Activated naive CD8-positive, alpha-beta T cell treated with anti-CD3 and anti-CD28 coated beads for 36 hours (primary cell): ENCODE results near the gene TRMT11. TPM values are rescaled to one million over a fixed set of nuclear protein-coding genes. Genes with fewer than 3 reads are reported as not detected.
"Not testable (repeated sequence)": the region's sequence is repeated elsewhere in the genome, so short reads cannot be mapped to it uniquely, and the experiment has no call there.

Experiments
- DNase-seq: peaks from one replicate; pipeline ENCODE4 v3.0.0; 2021
- H3K27ac Mint-ChIP-seq: one replicate; pipeline ENCODE4 v1.8.0; 2022; ENCODE audit warnings: mild to moderate bottlenecking, moderate library complexity, mixed read lengths
- H3K27me3 Mint-ChIP-seq: one replicate; pipeline ENCODE4 v1.8.0; 2022; ENCODE audit warnings: mild to moderate bottlenecking, mixed read lengths
- H3K36me3 Mint-ChIP-seq: one replicate; pipeline ENCODE4 v1.8.0; 2021; ENCODE audit warnings: mild to moderate bottlenecking, mixed read lengths
- H3K4me1 Mint-ChIP-seq: one replicate; pipeline ENCODE4 v1.8.0; 2021; ENCODE audit warnings: mixed read lengths
- H3K4me3 Mint-ChIP-seq: one replicate; pipeline ENCODE4 v1.8.0; 2022; ENCODE audit warnings: mild to moderate bottlenecking, moderate library complexity, mixed read lengths
- H3K9me3 Mint-ChIP-seq: one replicate; pipeline ENCODE4 v1.8.0; 2022; ENCODE audit warnings: mixed read lengths
- total RNA-seq, 2 experiments: library from RNA; stranded (reverse); gene quantifications; one replicate each; pipeline ENCODE4 v1.2.3, GENCODE V29; 2021

TRMT11 gene
- total RNA-seq, 2 experiments from 2014 or later: 40.1 to 42.5 TPM

DNA sequence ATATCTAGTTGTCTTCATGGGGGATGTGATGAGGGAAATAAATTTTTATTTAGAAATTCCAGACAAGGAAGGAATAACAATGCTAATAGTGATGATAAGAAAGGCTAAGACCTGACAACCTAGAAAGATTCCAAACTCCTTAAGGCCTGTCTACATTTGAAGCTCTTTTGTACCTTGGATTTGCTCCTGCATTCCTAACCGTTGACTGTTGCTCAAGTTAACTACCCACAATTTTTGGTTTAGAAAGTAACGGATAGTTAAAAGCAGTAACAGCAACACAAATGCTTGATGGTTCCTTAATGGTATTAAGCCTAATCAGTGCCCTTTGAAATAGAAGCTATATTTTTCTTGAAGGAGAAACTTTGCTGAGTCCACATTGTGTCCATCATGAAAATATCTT is 52.9 kb downstream of the TRMT11 start:
- H3K9me3 Mint-ChIP-seq: peaks cover 4% of the 10 kb centered on the region
- H3K36me3 Mint-ChIP-seq: peaks cover 46% of the 10 kb centered on the region
- no peaks in the 10 kb centered on the region for H3K27me3 Mint-ChIP-seq
- no peak overlapping the region for H3K27ac Mint-ChIP-seq
- no peak for DNase-seq
- no peaks in the 10 kb centered on the region for H3K4me1 Mint-ChIP-seq
- no peak overlapping the region for H3K4me3 Mint-ChIP-seq

DNA sequence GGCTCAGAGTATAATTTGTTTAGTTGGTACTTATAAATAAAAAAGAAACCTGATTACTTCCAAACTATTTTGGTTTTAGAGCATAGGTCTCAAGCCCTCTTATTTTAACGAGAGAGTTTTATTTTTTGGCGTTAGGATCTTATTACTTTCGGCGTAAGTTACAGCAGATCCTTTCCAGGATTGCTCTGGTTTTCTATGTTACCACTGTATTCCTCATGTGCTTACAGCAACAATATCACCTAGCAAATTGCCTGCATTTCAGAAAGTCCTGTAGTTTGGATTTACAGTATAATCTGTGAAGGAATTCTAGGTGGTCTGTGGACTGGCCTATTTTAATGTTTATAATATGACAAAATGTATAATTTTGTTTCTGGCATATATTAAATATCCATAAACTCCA is 54.1 kb downstream of the TRMT11 start:
- Mint-ChIP-seq H3K36me3 (peaks cover 49% of the 10 kb centered on the region), H3K27ac (no peak overlapping the region), H3K27me3 (no peaks in the 10 kb centered on the region), H3K4me3 (no peak overlapping the region), H3K4me1 (no peaks in the 10 kb centered on the region), H3K9me3 (peaks cover 4% of the 10 kb centered on the region)
- DNase-seq: no peak

DNA sequence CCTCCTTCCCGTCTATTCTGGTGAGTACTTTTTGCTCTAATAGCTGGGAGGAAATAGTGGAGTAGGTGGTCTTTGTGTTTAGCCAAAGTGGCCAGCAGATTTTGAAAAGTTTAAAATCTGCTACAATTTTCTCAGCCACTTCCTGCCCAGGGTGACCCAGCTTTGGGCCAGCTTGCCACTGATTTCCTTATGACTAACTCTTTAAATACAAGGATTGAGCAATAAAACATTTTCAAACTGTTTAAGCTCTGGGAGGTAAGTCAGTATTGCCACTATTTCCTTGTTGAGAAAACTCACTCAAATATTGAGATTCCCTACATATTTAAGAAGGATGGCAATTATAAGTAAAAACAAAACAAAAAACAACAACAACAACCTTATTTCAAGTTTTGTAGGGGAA is 54.5 kb downstream of the TRMT11 start:
- DNase-seq: no peak
- no peak overlapping the region for H3K27ac Mint-ChIP-seq
- H3K9me3 Mint-ChIP-seq: peaks cover 4% of the 10 kb centered on the region
- H3K4me3 Mint-ChIP-seq: no peak overlapping the region
- H3K4me1 Mint-ChIP-seq: no peaks in the 10 kb centered on the region
- H3K27me3 Mint-ChIP-seq: no peaks in the 10 kb centered on the region
- peaks cover 48% of the 10 kb centered on the region for H3K36me3 Mint-ChIP-seq

GRCh38 chr6:126041516-126041915 is 55.2 kb downstream of the TRMT11 start:
- DNase-seq: no peak
- Mint-ChIP-seq H3K27ac (no peak overlapping the region), H3K4me1 (no peaks in the 10 kb centered on the region), H3K4me3 (no peak overlapping the region), H3K9me3 (peaks cover 4% of the 10 kb centered on the region), H3K27me3 (no peaks in the 10 kb centered on the region), H3K36me3 (peaks cover 41% of the 10 kb centered on the region)

- no peak for DNase-seq
- Mint-ChIP-seq H3K36me3 (peaks cover 43% of the 10 kb centered on the region), H3K4me3 (no peak overlapping the region), H3K27ac (no peak overlapping the region), H3K4me1 (no peaks in the 10 kb centered on the region), H3K9me3 (peaks cover 4% of the 10 kb centered on the region), H3K27me3 (no peaks in the 10 kb centered on the region)
These were observed 55.7 kb downstream of the TRMT11 start for GRCh38 chr6:126042001-126042419.

DNA sequence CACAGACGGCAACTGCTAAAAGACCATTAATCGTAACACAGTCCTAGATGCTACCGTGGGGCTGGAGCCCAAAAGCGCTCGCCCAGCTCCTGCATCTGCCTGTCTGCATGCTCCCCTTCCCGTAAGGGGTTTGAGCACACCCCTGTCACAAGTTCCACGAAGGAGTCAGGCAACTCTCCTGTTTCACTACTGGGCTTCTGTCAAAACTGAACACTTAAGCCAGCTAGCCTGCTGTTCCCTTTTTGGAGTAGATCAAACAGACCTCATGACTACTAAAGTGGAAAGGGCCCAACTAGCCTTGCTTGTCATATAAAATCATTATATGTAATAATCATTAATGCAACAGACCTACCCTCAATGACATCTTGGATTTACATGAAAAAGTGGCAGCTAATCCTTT is 61.3 kb downstream of the TRMT11 start:
- Mint-ChIP-seq H3K4me1 (no peaks in the 10 kb centered on the region), H3K9me3 (no peaks in the 10 kb centered on the region), H3K4me3 (no peak overlapping the region), H3K36me3 (peaks cover 41% of the 10 kb centered on the region), H3K27me3 (no peaks in the 10 kb centered on the region), H3K27ac (no peak overlapping the region)
- no peak for DNase-seq

GRCh38 chr6:126048635-126049034 is 62.3 kb downstream of the TRMT11 start:
- H3K27ac Mint-ChIP-seq: no peak overlapping the region
- no peak for DNase-seq
- no peaks in the 10 kb centered on the region for H3K4me1 Mint-ChIP-seq
- no peaks in the 10 kb centered on the region for H3K27me3 Mint-ChIP-seq
- H3K9me3 Mint-ChIP-seq: no peaks in the 10 kb centered on the region
- no peak overlapping the region for H3K4me3 Mint-ChIP-seq
- peaks cover 47% of the 10 kb centered on the region for H3K36me3 Mint-ChIP-seq

- Mint-ChIP-seq H3K36me3 (peaks cover 42% of the 10 kb centered on the region), H3K4me1 (no peaks in the 10 kb centered on the region), H3K27me3 (no peaks in the 10 kb centered on the region), H3K4me3 (no peak overlapping the region), H3K9me3 (no peaks in the 10 kb centered on the region), H3K27ac (no peak overlapping the region)
- DNase-seq: no peak
These were observed 64.5 kb downstream of the TRMT11 start for GRCh38 chr6:126050795-126051194.

- DNase-seq: no peak
- Mint-ChIP-seq H3K27ac (no peak overlapping the region), H3K9me3 (no peaks in the 10 kb centered on the region), H3K4me3 (no peak overlapping the region), H3K27me3 (no peaks in the 10 kb centered on the region), H3K36me3 (peaks cover 42% of the 10 kb centered on the region), H3K4me1 (no peaks in the 10 kb centered on the region)
These were observed 65.5 kb downstream of the TRMT11 start for GRCh38 chr6:126051791-126052190.

- Mint-ChIP-seq H3K27ac (no peak overlapping the region), H3K36me3 (peaks cover 39% of the 10 kb centered on the region), H3K4me3 (no peak overlapping the region), H3K4me1 (no peaks in the 10 kb centered on the region), H3K27me3 (no peaks in the 10 kb centered on the region), H3K9me3 (no peaks in the 10 kb centered on the region)
- no peak for DNase-seq
These were observed 66.1 kb downstream of the TRMT11 start for GRCh38 chr6:126052485-126052884.

DNA sequence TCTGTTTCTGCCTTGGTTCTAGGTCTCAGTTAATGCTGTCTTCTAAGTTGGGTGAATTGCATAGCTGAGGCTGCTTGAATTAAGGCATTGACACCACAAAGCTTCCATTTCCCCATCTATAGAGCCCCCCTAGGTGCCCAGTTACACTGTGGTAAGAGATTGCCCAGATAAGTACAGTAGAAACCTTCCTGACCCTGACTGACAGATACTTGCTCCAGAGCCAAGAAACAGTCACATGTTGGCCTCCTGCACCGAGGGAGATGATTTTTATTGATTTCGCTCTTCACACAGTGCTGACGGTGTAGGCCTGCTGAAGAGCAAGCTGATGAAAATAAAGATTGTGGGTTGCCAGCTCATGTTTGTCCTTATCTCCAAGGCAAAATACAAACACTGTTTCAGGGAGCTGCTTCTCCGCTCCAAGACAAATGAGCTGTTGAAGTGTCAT is 67.9 kb downstream of the TRMT11 start:
- no peak for DNase-seq
- Mint-ChIP-seq H3K4me1 (no peaks in the 10 kb centered on the region), H3K27me3 (no peaks in the 10 kb centered on the region), H3K36me3 (peaks cover 36% of the 10 kb centered on the region), H3K4me3 (no peak overlapping the region), H3K27ac (no peak overlapping the region), H3K9me3 (no peaks in the 10 kb centered on the region)

GRCh38 chr6:126054802-126055201 is 68.5 kb downstream of the TRMT11 start:
- H3K27ac Mint-ChIP-seq: no peak overlapping the region
- H3K36me3 Mint-ChIP-seq: peaks cover 35% of the 10 kb centered on the region
- no peaks in the 10 kb centered on the region for H3K27me3 Mint-ChIP-seq
- no peak for DNase-seq
- H3K4me3 Mint-ChIP-seq: no peak overlapping the region
- no peaks in the 10 kb centered on the region for H3K9me3 Mint-ChIP-seq
- no peaks in the 10 kb centered on the region for H3K4me1 Mint-ChIP-seq

DNA sequence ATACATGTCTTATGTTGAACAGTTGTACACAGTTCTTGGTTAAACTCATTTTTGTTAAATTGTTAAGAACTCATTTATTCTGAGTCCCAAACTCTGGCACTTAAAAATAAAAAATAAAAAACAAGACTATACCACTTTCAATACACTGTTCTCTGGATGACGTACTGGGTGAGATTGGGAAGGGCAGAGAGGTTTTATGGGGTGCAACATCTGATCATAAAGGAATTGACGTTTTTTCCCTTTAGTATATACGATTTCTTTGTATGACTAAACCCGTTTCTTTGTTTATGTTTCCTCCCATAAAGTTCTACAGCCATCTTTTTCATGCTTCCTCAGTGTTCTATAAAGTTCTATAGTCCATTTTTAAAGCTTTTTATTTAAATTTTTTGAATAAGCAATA is 69.1 kb downstream of the TRMT11 start:
- DNase-seq: no peak
- Mint-ChIP-seq H3K27me3 (no peaks in the 10 kb centered on the region), H3K4me3 (no peak overlapping the region), H3K9me3 (no peaks in the 10 kb centered on the region), H3K4me1 (no peaks in the 10 kb centered on the region), H3K36me3 (peaks cover 41% of the 10 kb centered on the region), H3K27ac (no peak overlapping the region)

DNA sequence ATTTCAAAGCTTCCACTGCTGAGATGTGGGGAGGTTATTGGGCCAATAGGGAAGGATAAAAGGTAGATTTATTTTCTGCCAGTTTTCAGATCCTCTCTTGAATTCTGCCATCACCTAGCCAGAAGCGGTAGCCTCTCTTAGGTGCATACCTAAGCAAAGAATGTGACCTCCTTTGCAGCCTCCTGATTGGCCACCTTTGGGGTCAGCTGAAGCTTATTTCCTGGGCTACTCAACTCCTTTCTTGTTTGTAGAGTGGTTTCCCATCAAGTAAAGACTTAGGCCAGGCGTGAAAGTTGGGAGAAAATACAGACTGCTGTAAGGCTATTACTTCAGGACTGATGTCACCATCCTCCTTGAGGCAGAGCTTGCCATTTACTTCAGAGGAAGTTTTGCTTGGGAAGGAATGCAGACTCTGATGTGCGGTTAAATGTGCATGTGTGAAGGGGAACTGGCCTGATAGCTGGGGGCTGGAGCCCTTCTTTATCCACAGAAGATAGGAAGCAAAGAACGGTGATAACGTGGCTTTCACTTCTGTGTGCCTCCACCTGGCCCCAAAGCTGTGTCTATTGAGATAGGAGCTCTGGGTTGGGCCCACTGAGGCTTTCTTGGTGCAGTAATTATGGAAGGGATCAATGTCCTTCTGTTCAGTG is 70.1 kb downstream of the TRMT11 start:
- DNase-seq: no peak
- Mint-ChIP-seq H3K4me3 (no peak overlapping the region), H3K36me3 (peaks cover 38% of the 10 kb centered on the region), H3K4me1 (no peaks in the 10 kb centered on the region), H3K27ac (no peak overlapping the region), H3K9me3 (no peaks in the 10 kb centered on the region), H3K27me3 (no peaks in the 10 kb centered on the region)

GRCh38 chr6:126058085-126058484 is 71.7 kb downstream of the TRMT11 start:
- DNase-seq, H3K9me3 Mint-ChIP-seq, H3K27me3 Mint-ChIP-seq, H3K27ac Mint-ChIP-seq, H3K4me3 Mint-ChIP-seq, H3K4me1 Mint-ChIP-seq: not testable (repeated sequence)
- H3K36me3 Mint-ChIP-seq: peaks cover 36% of the 10 kb centered on the region

DNA sequence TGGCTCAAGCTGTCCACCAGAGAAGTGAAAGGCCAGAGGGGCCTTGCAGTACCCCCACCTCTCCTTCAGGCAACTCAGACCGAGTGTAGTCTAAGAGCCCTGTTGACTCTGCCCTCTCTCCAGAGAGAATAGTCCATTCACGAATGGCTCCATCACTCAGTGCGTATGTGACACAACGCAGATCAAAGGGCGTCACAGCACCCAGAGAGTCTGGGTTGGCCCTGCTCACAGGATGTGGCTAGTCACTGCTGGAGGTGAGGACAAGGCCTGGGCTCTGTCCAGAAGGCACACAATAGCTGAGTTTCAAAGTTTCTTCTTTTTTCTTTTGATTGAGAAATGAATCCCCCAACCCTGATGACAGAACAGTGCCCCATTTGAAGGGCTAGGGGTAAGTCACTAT is 74.1 kb downstream of the TRMT11 start:
- Mint-ChIP-seq H3K36me3 (peaks cover 39% of the 10 kb centered on the region), H3K9me3 (no peaks in the 10 kb centered on the region)
- no peak for DNase-seq

More for the DNA sequence above, 74.1 kb downstream of the TRMT11 start:
- Mint-ChIP-seq H3K27me3 (no peaks in the 10 kb centered on the region), H3K27ac (no peak overlapping the region), H3K4me3 (no peak overlapping the region), H3K4me1 (no peaks in the 10 kb centered on the region)
